ENCODE results near the gene POTEG.
"Not testable (repeated sequence)": the region's sequence is repeated elsewhere in the genome, so short reads cannot be mapped to it uniquely, and the experiment has no call there.

Gene POTEG

DNA sequence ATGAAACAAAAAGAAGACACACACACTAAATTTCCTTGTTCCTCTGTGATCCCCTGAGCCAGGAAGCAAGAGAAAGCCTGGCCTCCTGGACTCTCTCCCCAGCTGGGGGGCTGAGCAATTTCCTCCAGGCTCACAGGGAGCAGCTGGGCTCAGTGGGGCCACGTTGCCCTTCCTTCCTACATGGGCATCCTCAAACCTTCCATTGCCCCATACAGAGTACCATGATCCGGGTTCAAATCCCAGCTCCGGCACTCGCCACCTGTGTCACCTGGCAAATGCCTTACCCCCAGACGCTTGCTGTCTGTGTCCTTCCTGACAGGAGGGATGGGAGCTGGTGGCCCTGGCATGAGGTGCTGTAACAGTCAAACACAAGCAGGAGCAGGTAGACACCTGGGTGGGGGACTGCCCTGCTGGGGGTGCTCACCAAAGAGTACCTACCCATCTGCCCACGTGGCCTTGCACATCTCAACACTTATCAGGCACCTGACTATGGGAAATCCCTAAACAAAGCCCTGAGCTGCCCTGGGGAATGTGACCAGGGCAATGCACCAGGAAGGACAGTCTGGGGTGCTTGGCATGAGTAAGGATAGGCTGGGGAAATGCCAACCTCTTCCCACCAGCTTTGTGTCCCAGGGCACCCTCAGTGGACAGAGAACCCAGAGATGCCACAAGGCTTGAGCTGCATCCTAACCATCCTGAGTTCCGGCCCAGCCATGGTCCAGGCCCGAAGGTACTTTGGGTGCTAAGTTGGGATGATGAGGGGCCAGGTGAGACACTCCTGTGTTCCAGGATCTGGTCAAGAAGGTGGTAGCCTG is 2.4 kb upstream of the POTEG start:
- not testable (repeated sequence) for H2AK5ac ChIP-seq (ENCODE audit: low read depth, low read length); H3K4me1 ChIP-seq (ENCODE audit: control insufficient read depth in 2 of 2, insufficient read depth in 1 of 2, low read depth in 1 of 2, low read length in 2 of 2); H3K14ac ChIP-seq (ENCODE audit: low read length); H3K27ac ChIP-seq (replicated peaks; ENCODE audit: low read length); H4K8ac ChIP-seq (ENCODE audit: low read depth, low read length); H3K4me3 ChIP-seq (ENCODE audit: low read length in 2 of 2); H3K36me3 ChIP-seq (replicated peaks in 1 of 2; ENCODE audit: control insufficient read depth in 2 of 2, insufficient read depth in 2 of 2, low read length in 2 of 2); DNase-seq (ENCODE audit: low spot score); H3K4me2 ChIP-seq (ENCODE audit: insufficient read depth, low read length, poor library complexity, severe bottlenecking); H3K9ac ChIP-seq (ENCODE audit: low read depth, low read length, poor library complexity); H2BK120ac ChIP-seq (ENCODE audit: low read depth, low read length); H3K79me1 ChIP-seq (ENCODE audit: low read depth, low read length); H4K91ac ChIP-seq (ENCODE audit: low read depth, low read length, poor library complexity); H3K23ac ChIP-seq (ENCODE audit: low read depth, low read length, poor library complexity); H2BK12ac ChIP-seq (ENCODE audit: low read length); H3K9me3 ChIP-seq (replicated peaks in 1 of 2; ENCODE audit: control insufficient read depth in 2 of 2, insufficient read depth in 1 of 2, low read depth in 1 of 2, low read length in 2 of 2); H3K18ac ChIP-seq (ENCODE audit: low read length); H2BK5ac ChIP-seq (ENCODE audit: low read length); H2AFZ ChIP-seq (ENCODE audit: low read length); H3K27me3 ChIP-seq (ENCODE audit: control insufficient read depth in 3 of 3, insufficient read depth in 3 of 3, low read depth in 1 of 3, low read length in 3 of 3); H3K4ac ChIP-seq (ENCODE audit: low read length); H2BK15ac ChIP-seq (ENCODE audit: low read length)
- WGBS, 2 donors (ENCODE audit: extremely low coverage in 2 of 2, insufficient read length in 2 of 2, insufficient replicate concordance in 1 of 2), result no CpG with 5 or more reads among the region's 8 CpGs

DNA sequence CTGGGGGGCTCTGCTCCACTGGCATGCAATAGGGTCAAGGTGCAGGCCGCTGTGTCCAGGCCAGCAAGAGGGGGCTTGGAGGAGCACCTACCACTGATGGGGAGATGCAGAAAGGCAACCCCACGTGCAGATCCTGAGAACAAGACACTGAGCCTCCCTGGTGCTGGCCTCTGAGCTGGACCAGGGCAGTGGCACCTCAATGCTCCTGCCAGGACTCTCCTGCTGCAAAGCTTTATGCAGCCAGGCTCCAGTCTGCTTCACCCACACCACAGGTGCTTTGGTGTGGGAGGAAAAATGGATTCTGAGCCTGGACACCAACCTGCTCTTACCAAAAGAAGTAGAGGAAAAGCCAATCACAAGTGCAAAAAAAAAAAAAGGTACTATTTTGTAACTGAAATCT is 1.7 kb upstream of the POTEG start:
- H3K36me3 ChIP-seq (replicated peaks in 1 of 2; ENCODE audit: control insufficient read depth in 2 of 2, insufficient read depth in 2 of 2, low read length in 2 of 2); H2BK12ac ChIP-seq (ENCODE audit: low read length): not testable (repeated sequence)

DNA sequence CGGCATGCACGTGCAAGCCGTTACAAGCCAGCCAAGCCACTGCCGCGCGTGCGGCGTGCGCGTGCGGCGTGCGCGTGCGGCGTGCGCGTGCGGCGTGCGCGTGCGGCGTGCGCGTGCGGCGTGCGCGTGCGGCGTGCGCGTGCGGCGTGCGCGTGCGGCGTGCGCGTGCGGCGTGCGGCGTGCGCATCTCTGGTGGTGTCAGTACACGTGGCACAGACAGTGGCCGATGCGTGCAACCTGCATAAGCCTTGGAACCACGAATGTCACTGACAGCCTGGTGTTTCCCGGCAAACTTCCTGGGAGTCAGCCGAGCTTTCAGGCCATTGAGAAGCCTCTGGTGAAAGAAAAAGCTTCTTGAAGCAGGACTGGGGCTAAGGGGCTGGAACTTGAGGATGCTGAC is 750 bp upstream of the POTEG start:
- not testable (repeated sequence) for H4K91ac ChIP-seq (ENCODE audit: low read depth, low read length, poor library complexity); H3K79me1 ChIP-seq (ENCODE audit: low read depth, low read length); H3K27me3 ChIP-seq (ENCODE audit: control insufficient read depth in 3 of 3, insufficient read depth in 3 of 3, low read depth in 1 of 3, low read length in 3 of 3); H3K14ac ChIP-seq (ENCODE audit: low read length); H3K4me2 ChIP-seq (ENCODE audit: insufficient read depth, low read length, poor library complexity, severe bottlenecking); H3K4ac ChIP-seq (ENCODE audit: low read length); H2BK15ac ChIP-seq (ENCODE audit: low read length); H3K4me1 ChIP-seq (ENCODE audit: control insufficient read depth in 2 of 2, insufficient read depth in 1 of 2, low read depth in 1 of 2, low read length in 2 of 2); H2AK5ac ChIP-seq (ENCODE audit: low read depth, low read length); DNase-seq (ENCODE audit: low spot score); H3K23ac ChIP-seq (ENCODE audit: low read depth, low read length, poor library complexity); H2BK12ac ChIP-seq (ENCODE audit: low read length); H3K4me3 ChIP-seq (ENCODE audit: low read length in 2 of 2); H2BK120ac ChIP-seq (ENCODE audit: low read depth, low read length); H3K27ac ChIP-seq (replicated peaks; ENCODE audit: low read length); H3K9me3 ChIP-seq (replicated peaks in 1 of 2; ENCODE audit: control insufficient read depth in 2 of 2, insufficient read depth in 1 of 2, low read depth in 1 of 2, low read length in 2 of 2); H2AFZ ChIP-seq (ENCODE audit: low read length); H3K18ac ChIP-seq (ENCODE audit: low read length); H2BK5ac ChIP-seq (ENCODE audit: low read length); H3K36me3 ChIP-seq (replicated peaks in 1 of 2; ENCODE audit: control insufficient read depth in 2 of 2, insufficient read depth in 2 of 2, low read length in 2 of 2); H3K9ac ChIP-seq (ENCODE audit: low read depth, low read length, poor library complexity); H4K8ac ChIP-seq (ENCODE audit: low read depth, low read length)
- no CpG with 5 or more reads among the region's 53 CpGs for WGBS, 2 donors (ENCODE audit: extremely low coverage in 2 of 2, insufficient read length in 2 of 2, insufficient replicate concordance in 1 of 2)

More for the DNA sequence above, 1.7 kb upstream of the POTEG start:
- H3K27me3 ChIP-seq (ENCODE audit: control insufficient read depth in 3 of 3, insufficient read depth in 3 of 3, low read depth in 1 of 3, low read length in 3 of 3); H3K9ac ChIP-seq (ENCODE audit: low read depth, low read length, poor library complexity); H3K14ac ChIP-seq (ENCODE audit: low read length); H4K91ac ChIP-seq (ENCODE audit: low read depth, low read length, poor library complexity); H3K9me3 ChIP-seq (replicated peaks in 1 of 2; ENCODE audit: control insufficient read depth in 2 of 2, insufficient read depth in 1 of 2, low read depth in 1 of 2, low read length in 2 of 2); H3K4ac ChIP-seq (ENCODE audit: low read length); DNase-seq (ENCODE audit: low spot score); H3K23ac ChIP-seq (ENCODE audit: low read depth, low read length, poor library complexity); H2BK15ac ChIP-seq (ENCODE audit: low read length); H3K27ac ChIP-seq (replicated peaks; ENCODE audit: low read length); H3K18ac ChIP-seq (ENCODE audit: low read length); H2AFZ ChIP-seq (ENCODE audit: low read length); H2AK5ac ChIP-seq (ENCODE audit: low read depth, low read length); H2BK5ac ChIP-seq (ENCODE audit: low read length); H3K4me1 ChIP-seq (ENCODE audit: control insufficient read depth in 2 of 2, insufficient read depth in 1 of 2, low read depth in 1 of 2, low read length in 2 of 2); H3K4me3 ChIP-seq (ENCODE audit: low read length in 2 of 2); H4K8ac ChIP-seq (ENCODE audit: low read depth, low read length); H3K79me1 ChIP-seq (ENCODE audit: low read depth, low read length); H3K4me2 ChIP-seq (ENCODE audit: insufficient read depth, low read length, poor library complexity, severe bottlenecking); H2BK120ac ChIP-seq (ENCODE audit: low read depth, low read length): not testable (repeated sequence)
- no CpG with 5 or more reads among the region's 2 CpGs for WGBS, 2 donors (ENCODE audit: extremely low coverage in 2 of 2, insufficient read length in 2 of 2, insufficient replicate concordance in 1 of 2)

DNA sequence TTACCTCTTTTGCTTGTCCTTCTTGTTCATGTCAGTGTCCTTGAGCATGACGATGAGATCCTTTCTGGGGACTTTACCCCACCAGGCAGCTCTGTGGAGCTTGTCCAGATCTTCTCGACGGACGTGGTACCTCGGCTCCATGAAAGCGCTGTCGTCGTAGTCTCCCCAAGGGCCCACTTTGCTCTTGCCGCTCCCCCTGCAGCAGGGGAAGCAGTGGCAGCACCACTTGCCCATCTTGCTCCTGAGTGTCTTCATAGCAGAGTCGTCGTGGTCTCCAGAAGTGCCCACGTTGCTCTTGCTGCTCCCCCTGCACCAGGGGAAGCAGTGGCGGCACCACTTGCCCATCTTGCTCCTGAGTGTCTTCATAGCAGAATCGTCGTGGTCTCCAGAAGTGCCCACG is 376 bp downstream of the POTEG start:
- H3K18ac ChIP-seq (ENCODE audit: low read length); DNase-seq (ENCODE audit: low spot score); H2BK120ac ChIP-seq (ENCODE audit: low read depth, low read length); H3K4ac ChIP-seq (ENCODE audit: low read length); H3K9me3 ChIP-seq (replicated peaks in 1 of 2; ENCODE audit: control insufficient read depth in 2 of 2, insufficient read depth in 1 of 2, low read depth in 1 of 2, low read length in 2 of 2); H4K8ac ChIP-seq (ENCODE audit: low read depth, low read length); H3K27me3 ChIP-seq (ENCODE audit: control insufficient read depth in 3 of 3, insufficient read depth in 3 of 3, low read depth in 1 of 3, low read length in 3 of 3); H3K36me3 ChIP-seq (replicated peaks in 1 of 2; ENCODE audit: control insufficient read depth in 2 of 2, insufficient read depth in 2 of 2, low read length in 2 of 2); H3K4me1 ChIP-seq (ENCODE audit: control insufficient read depth in 2 of 2, insufficient read depth in 1 of 2, low read depth in 1 of 2, low read length in 2 of 2); H3K9ac ChIP-seq (ENCODE audit: low read depth, low read length, poor library complexity); H2BK15ac ChIP-seq (ENCODE audit: low read length); H3K4me3 ChIP-seq (ENCODE audit: low read length in 2 of 2); H2AFZ ChIP-seq (ENCODE audit: low read length); H3K14ac ChIP-seq (ENCODE audit: low read length); H2BK5ac ChIP-seq (ENCODE audit: low read length); H2BK12ac ChIP-seq (ENCODE audit: low read length); H3K79me1 ChIP-seq (ENCODE audit: low read depth, low read length); H3K23ac ChIP-seq (ENCODE audit: low read depth, low read length, poor library complexity); H2AK5ac ChIP-seq (ENCODE audit: low read depth, low read length); H3K27ac ChIP-seq (replicated peaks; ENCODE audit: low read length); H4K91ac ChIP-seq (ENCODE audit: low read depth, low read length, poor library complexity); H3K4me2 ChIP-seq (ENCODE audit: insufficient read depth, low read length, poor library complexity, severe bottlenecking): not testable (repeated sequence)
- WGBS, 2 donors (ENCODE audit: extremely low coverage in 2 of 2, insufficient read length in 2 of 2, insufficient replicate concordance in 1 of 2), result no CpG with 5 or more reads among the region's 16 CpGs

Measured in neuronal stem cell (in vitro differentiated cells).